Superior temporal gyrus (tissue), 1 donor: ENCODE data around the gene POGZ.

ENCODE experiments used
- DNase-seq: peaks from one replicate; pipeline ENCODE4 v3.0.0-alpha.2; 2016; ENCODE audit errors: extremely low spot score

POGZ gene

DNA sequence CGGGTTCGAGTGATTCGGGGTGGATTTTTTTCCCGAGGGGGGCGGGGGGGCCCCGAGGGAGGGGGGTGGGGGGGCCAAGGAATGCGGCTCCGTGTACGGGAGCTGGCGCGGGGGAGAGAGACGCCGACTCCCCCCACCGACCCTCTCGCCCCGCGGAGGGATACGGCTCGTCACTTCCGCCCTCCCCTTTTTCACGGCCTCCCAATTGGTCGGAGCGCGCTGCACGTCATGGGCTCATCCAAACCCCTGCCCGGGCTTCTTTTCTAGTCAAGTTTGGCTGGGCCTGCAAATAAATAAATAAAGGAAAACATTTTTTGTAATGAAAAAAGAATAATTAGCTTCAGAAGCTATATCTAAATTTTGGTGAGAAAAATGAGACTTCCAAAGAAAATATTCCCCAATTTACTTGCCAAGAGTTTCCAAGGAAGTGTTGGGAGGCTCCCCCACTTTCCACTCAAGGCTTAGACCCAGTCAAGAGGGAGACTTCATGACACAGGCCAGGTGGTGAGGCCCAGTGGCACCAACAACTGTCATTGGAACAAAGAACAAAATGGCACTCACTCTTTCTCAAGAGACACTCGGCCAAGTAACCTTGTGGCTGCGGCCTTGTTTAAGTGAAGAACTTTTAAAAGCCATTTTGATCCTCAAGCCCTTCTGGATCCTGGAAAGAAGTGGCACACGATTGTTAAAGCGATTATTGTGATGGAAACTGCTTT, at the start of gene POGZ:
Gene POGZ, minus strand, starts transcription at position 164 of the 716 bp plus-strand sequence. CDS start 17,290 bp downstream, outside the sequence.
- peak; percentile 98 for DNase-seq

DNA sequence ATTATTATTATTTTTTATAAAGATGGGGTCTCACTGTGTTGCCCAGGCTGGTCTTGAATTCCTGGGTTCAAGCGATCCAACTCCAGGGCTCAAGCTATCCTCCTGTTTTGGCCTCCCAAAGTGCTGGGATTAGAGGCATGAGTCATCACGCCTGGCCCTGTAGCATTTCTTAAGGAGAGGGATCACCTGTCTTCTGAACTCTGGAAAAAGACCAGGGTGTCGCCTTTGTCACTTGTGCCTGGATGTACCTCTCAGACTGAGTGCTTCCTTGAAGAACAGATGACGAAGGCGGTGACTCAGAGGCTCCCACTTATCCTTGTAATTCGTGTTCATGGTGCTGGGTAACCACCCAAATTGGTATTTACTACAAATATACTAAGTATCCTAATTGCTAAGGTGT, 49.5 kb upstream of the POGZ start:
- DNase-seq = no peak

DNA sequence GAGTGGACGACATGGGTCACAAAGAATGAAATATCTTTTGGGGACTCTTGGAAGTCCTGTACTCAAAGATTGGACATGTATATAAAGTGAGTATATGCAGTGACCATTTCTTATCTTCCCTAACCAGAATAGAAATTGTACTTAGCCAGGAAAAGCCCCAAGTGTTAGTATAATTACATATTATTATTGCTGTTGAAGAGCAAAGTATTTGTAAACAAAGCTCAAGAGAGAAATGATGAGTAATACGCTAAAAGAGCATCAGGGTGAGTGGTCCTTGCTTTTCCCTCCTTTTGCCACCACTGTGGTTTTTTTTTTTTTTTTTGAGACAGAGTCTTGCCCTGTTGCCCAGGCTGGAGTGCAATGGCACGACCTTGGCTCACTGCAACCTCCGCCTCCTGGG, 45.5 kb upstream of the POGZ start:
- no peak for DNase-seq

DNA sequence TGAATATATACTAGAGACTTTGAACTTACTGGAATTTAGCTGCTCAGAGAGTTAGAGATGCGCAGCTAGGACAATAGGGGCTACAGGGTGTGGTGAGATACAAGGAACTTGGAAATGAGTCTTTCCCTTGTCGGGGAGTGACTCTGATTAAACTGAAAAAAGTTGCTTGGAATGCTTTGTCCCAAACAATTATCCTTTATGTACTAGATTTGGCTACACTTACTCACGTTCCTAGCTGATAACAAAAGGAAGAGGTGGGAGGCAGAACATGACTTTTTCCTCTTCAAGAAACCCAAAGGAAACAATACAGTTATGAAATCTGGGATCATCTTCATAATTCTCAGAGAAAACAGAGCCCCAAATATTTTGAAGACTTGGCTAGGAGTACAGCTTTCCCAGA, 45.0 kb upstream of the POGZ start:
- no peak for DNase-seq

- DNase-seq = no peak
Measured at GRCh38 chr1:151502859-151503780, 43.8 kb upstream of the POGZ start.

DNA sequence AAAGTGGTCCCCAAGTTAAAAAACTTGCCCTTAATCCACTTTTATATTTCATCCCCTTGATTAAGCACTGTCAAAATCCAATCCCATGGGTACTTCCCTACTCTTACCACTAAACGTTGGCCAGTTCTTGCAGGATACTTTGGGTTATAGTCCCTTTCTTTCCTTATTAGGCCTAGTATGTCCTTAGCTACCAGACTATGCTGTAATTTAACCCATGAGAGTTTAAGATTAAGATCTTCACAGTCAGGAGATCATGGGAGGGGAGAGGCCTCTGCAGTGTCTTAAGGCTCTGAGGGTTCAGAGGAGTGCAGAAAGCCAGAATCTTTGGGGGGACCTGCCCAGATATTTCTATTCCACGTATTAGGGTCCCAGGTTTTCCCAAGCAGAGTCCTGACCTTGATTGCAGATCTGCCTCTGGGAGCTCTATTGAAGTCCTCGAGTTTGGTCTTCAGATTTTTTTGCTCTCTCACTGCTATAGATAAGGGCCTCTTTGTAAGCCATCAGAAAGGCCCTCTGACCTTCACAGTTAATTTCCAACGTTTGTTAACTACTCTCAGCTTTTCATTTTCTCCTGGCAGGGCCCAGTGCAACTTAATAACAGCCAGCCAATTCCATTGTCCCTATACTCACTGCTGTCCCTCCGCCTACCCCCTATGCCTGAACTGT, 42.9 kb upstream of the POGZ start:
- no peak for DNase-seq

DNA sequence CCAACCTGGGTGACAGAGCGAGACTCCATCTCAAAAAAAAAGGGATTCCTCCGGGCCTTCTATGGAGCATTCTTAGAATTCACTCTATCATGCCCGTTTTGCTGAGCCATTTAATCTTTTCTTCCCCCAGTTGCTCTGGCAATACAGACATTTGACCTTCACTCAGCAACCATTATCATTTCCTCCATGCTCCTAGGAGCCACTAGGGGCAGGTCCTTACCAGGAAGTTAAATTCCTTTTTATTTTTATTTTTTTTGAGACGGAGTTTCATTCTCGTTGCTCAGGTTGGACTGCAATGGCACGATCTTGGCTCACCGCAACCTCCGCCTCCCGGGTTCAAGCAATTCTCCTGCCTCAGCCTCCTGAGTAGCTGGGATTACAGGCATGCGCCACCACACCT, 42.2 kb upstream of the POGZ start:
- DNase-seq = no peak

DNA sequence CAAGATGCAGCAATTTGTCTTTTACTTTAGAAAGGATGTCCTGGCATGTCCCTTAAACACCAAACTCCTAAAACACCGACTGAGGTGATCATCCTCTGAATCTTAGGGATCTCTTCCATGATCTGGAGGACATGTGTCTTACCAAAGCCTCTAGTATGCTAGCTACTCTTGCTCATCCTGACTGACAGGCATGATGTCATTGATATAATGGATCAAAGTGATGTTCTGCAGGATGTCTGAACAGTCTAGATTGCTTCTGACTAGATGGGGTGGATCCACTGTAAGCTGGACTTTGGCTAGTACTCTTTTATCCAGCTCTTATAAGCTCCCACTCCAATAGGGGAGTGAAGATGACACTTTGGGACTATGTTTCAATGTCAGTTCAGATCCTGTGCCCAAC, 40.6 kb upstream of the POGZ start:
- DNase-seq = no peak

DNA sequence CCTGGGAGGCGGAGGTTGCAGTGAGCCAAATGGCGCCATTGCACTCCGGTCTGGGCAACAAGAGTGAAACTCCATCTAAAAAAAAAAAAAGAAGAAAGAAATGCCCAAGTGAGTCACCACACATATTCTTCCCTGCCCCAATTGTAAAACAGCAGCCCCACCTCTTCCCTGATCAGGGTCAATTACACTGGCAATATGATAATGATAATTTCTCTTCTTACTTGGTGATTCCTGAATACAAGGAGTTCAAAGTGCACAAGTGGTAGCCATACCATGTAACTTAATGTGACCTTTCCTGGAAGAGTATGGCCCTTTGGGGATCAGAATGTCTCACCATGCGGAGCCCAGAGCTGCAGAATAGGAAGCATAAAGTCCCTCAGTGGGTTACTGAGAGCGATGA, 40.1 kb upstream of the POGZ start:
- DNase-seq = no peak

- DNase-seq = peak; percentile 85
Measured at GRCh38 chr1:151495316-151495715, 36.0 kb upstream of the POGZ start.

DNA sequence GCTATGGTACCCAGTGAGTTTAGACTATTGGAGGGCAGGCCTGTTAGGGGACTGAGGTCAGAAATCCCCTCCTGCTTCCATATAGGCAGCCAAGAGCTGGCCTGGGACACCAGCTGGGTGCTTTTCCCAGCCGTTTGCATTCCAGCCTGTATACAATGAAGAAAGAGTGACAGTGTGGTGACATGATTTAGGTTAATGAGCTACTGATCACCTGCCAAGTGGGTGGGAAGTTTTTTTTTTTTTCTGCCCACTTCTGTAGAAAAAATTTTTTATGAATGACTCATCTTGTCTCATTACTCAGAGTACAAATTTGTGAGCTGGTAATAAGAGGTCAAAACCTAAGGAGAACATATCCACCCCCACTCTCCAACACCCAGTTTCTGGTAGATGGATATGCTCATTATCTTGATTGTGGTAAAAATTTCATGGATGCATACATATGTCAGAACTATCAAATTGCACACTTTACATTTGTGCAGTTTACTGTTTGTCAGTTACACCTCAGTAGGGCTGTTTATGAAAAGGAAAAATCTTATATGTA, 35.5 kb upstream of the POGZ start:
- peak; percentile 68 for DNase-seq

GRCh38 chr1:151493042-151493441, 33.7 kb upstream of the POGZ start:
- no peak for DNase-seq

GRCh38 chr1:151492120-151492519, 32.8 kb upstream of the POGZ start:
- DNase-seq = no peak

GRCh38 chr1:151491641-151492040, 32.3 kb upstream of the POGZ start:
- no peak for DNase-seq

GRCh38 chr1:151486557-151486956, 27.3 kb upstream of the POGZ start:
- no peak for DNase-seq

GRCh38 chr1:151485685-151486255, 26.5 kb upstream of the POGZ start:
- no peak for DNase-seq

- DNase-seq = no peak
Measured at GRCh38 chr1:151482017-151482416, 22.7 kb upstream of the POGZ start.

GRCh38 chr1:151479462-151479861, 20.2 kb upstream of the POGZ start:
- DNase-seq = no peak

DNA sequence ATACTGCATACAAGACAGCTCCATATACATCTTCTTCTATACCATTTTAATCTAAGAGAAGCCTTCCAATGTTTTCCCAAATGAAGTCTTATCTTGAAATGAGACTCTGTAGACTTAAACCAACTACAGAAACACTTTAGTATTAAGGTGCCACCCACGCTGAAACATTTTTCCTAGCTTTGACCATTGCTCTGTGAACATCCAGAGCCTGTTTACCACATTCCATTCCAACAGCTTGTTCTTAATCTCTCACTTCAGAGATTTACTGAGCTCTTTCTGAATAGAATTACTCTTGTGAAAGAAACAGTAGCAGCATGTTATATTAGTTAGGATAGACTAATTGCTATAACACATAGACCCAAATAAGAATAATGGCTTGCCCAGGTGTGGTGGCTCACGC, 19.6 kb upstream of the POGZ start:
- no peak for DNase-seq

GRCh38 chr1:151478140-151478812, 19.0 kb upstream of the POGZ start:
- DNase-seq = no peak

GRCh38 chr1:151477066-151477465, 17.8 kb upstream of the POGZ start:
- no peak for DNase-seq
